Activated CD4-positive, alpha-beta T cell treated with anti-CD3 and anti-CD28 coated beads, Interleukin-2, amount 50 U/mL, for 1 hour (primary cell): ENCODE data around the gene ENHO.

ENCODE experiments used
- DNase-seq: peaks from one replicate; pipeline ENCODE4 v3.0.0-alpha.2; 2020

Gene ENHO

DNA sequence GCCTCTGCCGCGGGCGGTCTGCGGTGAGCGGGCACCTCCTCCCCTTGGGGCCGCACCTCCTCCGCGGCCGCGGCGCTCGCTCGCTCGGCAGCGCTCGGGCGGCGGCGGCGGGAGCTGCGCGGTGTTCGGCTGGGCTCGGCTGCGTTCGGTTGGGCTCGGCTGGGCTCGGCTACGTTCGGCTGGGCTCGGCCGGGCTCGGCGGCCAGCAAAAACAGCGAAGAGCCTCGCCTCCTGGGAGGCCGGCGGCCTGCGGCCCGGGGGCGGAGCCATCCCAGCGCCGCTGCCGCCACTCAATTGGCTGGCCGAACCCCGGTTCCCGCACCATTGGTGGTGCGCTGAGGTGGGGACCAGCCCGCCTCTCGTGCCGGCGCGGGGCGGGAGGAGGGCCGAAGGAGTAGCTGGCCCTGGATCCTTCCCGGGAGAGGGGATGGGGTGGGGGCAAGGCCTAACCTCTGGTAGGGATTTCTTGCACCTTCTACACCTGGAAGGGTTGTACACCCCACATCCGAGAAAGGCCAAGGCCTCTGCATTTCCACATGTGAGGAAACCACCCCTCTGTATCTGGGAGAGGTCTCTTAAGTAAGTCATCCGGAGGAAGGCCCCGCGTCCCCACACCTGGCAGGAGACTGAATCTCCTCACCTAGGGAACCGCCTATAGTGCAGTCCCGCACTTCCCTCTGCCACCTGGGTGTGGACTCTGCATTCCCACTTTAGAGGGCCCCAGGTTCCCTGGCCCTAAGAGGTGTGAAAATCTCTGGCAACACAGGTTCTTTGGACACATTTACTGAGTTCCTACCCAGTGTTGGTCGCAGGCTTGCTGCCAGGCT lies at the start of gene ENHO:
Gene ENHO, minus strand, starts transcription at position 20 of the 827 bp plus-strand sequence. CDS start 1,295 bp downstream, outside the sequence.
- peak; percentile 88 for DNase-seq

DNA sequence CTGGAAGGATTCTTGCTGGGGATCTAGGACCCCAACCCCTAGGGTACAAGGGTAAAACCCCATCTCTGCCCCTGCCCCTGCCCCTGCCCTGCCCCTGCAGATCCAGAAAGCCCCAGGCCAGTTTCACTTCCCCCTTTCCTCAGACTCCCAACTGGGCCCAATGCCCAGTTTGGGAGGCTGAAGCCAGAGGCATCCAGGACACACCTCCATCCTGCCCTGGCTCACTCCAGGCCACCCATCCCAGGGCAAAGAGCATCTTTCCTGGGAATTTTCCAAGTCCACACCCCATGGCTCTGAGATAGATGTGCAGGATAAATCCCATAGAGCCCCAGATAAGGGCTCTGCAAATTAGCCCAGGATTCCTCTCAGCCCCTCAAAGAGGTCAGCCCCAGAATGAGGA lies 49.3 kb upstream of the ENHO start:
- DNase-seq: no peak

- DNase-seq: no peak
Observed at GRCh38 chr9:34571481-34571810, 48.7 kb upstream of the ENHO start.

DNA sequence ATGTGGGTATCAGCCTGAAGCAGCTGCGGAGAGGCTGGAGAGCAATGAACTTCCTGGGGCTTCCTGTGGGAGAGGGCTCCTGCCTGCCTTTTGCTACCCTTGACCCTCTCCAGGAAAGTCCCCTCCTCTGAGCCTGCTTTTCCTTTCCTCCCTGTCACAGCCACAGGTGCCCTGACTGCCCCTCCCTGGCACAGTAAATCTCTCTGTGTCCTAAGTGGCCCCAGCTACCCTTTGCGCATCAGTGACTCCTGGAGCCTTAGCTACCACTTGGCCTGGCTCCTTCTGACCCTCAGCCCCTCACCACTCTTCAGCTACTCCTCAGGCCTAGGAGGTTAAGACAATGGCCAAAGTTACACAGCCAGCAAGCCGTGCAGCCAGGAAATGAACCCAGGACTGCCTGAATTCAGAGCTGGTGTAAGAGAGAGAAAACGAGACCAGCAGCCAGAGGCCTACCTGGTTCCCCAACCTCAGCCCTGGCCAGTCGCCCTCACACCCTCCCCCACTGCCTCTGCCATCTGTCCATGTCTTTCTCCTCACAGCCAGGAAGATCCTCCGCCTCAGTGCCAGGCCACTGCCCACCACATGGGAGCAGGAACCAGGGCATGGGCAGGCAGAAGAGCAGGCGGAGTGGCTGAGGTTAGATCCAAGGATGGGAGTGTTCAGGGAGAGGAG lies 48.2 kb upstream of the ENHO start:
- DNase-seq: no peak

GRCh38 chr9:34570376-34570775 lies 47.6 kb upstream of the ENHO start:
- no peak for DNase-seq

DNA sequence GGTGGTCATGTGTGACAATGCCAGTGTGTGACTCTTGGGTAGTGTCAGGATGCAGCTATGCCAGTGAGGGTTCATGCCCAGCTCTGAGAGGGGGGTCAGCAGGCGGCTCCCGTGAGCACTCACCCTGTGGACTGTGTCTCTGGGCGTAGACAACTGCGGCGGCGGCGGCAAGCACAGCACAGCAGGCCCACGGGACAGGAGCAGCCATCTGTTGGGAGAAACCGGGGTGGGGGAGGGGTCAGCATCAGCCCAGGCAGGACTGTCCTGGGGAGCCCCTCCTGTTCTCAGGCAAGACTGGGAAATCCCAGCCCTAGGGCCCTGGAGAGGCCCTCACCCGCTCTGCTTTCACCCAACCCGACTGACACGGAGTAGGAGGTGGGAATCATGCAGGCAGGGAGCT lies 46.0 kb upstream of the ENHO start:
- DNase-seq: no peak

GRCh38 chr9:34568133-34568532 lies 45.3 kb upstream of the ENHO start:
- DNase-seq: no peak

DNA sequence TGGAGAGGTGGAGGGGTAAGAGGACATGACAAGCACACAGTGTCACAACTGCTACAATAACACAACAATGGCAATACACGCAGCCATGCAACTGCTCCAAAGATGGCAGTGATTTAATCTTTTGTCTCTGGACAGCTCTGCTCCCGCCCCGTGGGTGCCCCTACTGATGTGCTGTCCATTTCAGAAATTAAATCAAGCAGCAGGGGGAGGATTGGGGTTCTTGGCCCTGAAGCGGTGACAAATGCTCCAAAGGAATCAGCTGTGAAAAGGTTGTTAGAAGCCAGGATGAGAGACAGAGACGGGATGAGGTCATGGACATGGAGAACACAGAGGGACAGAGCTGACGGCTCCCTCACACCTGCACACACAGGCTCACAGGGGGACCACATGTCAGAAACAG lies 44.2 kb upstream of the ENHO start:
- DNase-seq: no peak

- no peak for DNase-seq
Observed at GRCh38 chr9:34566322-34566721, 43.5 kb upstream of the ENHO start.

GRCh38 chr9:34565856-34566255 lies 43.1 kb upstream of the ENHO start:
- no peak for DNase-seq

GRCh38 chr9:34564617-34565016 lies 41.8 kb upstream of the ENHO start:
- DNase-seq: no peak

DNA sequence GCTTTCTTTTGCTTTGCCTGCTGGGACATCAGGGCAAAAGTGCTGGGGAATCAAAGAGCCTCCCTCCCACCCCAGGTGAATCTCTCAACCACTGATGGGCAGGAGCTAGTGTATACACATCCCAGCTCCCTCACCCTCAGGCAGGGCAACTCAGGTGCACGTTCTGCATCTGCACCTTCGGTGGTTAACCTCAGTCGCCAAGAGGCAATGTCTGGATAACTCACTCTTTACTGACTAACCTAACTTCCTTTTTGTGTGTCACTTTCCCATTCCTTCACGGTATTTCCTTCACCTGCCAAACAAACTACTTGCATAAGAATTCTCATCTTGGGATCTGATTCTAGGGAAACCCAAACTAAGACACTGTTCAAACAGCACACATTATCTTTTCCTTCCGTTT lies 40.5 kb upstream of the ENHO start:
- no peak for DNase-seq

- no peak for DNase-seq
Observed at GRCh38 chr9:34562135-34562745, 39.5 kb upstream of the ENHO start.

DNA sequence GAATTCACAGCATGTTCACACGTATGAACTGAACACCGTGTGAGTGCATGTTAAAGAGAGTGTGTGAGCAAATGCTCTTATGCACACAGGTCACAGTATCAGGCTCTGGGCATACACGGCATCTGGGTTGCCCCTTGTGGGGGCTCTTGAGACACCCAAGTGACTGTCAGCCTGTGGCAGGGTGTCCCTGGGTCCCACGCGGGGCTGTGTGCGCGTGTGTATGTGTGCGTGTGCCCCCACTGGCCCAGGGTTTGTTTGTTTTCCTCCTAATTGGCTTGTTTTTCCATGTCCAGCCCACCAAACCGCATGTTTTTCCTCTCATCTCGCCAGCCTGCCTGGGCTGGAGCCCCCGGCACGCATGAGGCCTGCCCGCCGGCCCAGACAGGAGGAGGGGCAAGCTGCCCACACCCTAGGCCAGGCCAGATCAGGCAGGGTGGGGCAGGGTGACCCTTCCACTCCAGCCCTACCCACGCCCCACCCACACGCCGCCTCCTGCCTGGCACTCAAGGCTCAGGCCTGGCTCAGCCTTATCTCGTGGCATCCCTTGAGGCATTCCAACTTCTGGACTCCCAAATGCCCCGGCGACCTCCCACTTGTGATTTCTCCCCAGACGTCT lies 37.9 kb upstream of the ENHO start:
- no peak for DNase-seq

DNA sequence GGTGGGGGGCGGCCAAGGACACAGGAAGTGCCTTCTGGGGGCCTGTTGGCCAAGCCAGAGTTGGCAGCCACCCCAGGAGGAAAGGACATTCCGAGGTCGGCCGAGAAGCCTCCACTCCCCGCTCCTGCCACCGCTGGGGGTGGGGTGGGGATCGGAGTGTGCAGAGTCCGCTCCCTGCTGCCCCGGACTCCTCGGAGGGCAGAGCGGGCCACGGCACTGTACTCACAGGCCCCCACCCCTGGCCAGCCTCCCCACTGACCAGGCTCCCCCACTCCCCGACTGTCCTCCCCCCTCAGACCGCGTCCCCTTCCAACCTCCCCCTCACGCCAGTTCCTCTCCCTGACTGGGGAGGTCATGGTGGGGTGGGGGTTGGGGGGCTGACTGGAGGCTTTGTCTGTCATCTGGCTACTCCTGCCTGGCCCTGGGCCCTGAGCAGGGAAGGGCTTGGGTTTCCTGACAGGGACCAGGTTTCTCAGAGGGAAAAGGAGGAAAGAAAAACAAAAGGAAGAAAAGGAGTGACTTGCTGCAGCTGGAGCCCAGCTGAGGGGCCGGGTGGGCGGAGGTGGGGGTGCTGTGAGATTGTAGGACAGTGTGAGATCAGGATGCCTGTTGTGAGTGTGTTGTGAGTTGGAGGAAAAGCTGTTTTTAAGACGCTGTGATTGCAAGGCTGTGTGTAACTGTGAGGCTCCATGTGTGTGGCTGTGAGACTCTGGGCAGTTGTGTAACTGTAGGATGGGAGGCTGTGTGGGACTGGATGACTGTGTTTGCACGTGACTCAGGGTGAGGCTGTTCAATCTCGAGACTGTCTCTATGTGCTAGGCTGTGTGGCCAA lies 37.0 kb upstream of the ENHO start:
- no peak for DNase-seq

DNA sequence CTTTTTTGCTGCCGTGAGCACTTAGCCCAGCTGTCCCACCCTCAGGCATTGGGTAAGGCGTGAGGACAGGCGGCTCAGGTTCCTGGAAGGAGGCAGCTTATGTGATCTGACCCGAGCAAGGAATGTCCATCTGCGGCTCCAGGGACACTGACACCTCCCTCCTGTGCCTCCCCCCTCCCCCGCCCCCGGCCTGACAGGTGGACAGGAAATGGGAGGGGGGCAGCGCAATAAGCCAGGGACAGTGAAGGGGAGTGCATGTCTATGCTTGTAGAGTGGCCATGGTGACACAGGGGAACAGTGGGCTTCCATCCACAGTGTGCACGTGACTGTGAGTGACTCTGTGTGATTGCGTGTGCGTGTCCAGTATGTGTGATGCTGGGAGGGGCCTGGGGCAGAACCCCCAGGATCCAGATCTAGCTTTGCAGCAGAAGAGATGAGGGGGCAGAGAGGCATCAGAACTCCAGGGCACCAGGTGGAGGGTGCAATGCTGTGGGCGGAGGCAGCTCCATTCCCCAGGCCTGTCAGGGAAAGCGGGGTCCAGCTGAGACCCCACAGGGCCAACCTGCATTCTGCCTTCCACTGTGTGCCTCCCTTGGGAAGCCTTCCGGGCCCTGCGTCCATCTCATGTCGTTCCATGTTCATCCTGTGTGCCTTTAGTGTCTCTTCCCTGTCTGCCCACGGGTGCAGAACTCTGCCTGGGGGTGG lies 36.3 kb upstream of the ENHO start:
- no peak for DNase-seq

GRCh38 chr9:34558364-34558763 lies 35.6 kb upstream of the ENHO start:
- no peak for DNase-seq

- no peak for DNase-seq
Observed at GRCh38 chr9:34557426-34558321, 34.9 kb upstream of the ENHO start.

DNA sequence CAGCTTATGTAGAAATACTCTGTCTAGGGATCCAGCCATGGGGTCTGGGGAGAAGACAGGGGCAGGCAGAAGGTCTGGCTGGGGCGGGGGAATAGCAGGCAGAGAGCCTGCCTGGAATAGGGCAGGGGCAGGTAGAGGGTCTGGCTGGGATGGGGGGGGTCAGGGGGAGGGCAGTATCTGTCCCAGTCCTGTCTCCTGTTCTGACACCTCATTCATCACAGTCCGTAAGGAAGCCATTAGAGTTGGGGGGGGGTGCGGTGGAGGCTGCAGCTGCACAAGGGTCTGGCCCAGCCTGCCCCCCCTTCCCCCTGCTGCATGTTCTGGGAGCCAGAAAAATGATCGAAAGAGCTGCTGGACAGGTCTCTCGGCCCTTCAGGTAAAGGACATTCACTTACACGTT lies 34.2 kb upstream of the ENHO start:
- no peak for DNase-seq

- DNase-seq: no peak
Observed at GRCh38 chr9:34555936-34556525, 33.2 kb upstream of the ENHO start.

GRCh38 chr9:34555500-34555899 lies 32.7 kb upstream of the ENHO start:
- no peak for DNase-seq
